ENCODE measurements around the gene FADD.
"Not testable (repeated sequence)": the region's sequence is repeated elsewhere in the genome, so short reads cannot be mapped to it uniquely, and the experiment has no call there.

Gene FADD

DNA sequence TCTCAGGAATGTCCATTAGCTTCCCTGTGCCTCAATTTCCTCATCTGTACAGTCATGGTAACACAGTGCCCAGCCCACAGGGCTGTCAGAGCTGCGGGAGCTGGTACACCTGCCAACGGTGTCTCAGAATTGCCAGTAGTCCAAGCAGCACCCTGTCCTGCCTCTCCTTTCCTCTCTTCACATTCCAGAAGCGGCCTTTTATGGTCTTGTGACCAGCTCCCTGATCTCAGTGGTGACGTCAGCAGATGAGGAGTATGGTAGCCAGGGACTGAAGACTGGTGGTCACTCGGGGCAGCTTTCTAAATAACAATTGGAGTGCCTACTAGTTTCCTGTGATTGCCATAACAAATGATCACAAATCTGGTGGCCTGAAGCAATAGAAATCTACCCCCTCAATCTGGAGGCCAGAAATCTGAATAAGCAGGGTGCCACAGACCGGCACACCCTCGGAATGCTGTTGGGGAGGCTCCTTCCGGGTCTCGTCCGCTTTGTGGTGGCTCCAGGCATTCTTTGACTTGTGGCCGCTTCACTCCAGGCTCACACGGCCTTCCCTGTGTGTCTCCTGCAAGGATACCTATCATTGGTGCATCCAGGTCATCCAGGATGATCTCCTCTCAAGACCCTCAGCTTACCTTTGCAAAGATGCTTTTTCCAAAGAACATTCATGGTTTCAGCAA lies 2.1 kb downstream of the FADD start:
- no peak for DNase-seq (ENCODE audit: low read depth)

DNA sequence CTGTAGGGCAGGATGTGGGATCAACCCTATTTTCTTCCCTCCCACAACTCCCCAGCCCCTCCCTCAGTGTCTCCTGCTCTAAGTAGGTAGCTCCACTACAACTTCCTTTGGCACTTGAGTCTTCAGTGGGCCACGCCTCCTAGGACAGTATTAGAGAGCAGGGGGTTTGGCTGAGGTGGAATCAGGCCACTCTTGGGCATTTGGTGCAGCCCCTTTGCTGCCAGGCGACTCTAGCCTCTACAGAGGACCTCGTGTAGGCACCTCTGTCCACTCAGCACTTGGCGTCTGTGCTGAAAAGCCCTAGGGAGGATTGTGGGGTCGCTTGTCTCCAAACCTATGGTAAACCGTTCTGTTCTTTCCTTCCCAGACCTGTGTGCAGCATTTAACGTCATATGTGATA lies 2.7 kb downstream of the FADD start:
- no peak for DNase-seq (ENCODE audit: low read depth)

DNA sequence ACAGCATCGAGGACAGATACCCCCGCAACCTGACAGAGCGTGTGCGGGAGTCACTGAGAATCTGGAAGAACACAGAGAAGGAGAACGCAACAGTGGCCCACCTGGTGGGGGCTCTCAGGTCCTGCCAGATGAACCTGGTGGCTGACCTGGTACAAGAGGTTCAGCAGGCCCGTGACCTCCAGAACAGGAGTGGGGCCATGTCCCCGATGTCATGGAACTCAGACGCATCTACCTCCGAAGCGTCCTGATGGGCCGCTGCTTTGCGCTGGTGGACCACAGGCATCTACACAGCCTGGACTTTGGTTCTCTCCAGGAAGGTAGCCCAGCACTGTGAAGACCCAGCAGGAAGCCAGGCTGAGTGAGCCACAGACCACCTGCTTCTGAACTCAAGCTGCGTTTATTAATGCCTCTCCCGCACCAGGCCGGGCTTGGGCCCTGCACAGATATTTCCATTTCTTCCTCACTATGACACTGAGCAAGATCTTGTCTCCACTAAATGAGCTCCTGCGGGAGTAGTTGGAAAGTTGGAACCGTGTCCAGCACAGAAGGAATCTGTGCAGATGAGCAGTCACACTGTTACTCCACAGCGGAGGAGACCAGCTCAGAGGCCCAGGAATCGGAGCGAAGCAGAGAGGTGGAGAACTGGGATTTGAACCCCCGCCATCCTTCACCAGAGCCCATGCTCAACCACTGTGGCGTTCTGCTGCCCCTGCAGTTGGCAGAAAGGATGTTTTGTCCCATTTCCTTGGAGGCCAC lies 3.3 kb downstream of the FADD start:
- DNase-seq (ENCODE audit: low read depth): no peak

DNA sequence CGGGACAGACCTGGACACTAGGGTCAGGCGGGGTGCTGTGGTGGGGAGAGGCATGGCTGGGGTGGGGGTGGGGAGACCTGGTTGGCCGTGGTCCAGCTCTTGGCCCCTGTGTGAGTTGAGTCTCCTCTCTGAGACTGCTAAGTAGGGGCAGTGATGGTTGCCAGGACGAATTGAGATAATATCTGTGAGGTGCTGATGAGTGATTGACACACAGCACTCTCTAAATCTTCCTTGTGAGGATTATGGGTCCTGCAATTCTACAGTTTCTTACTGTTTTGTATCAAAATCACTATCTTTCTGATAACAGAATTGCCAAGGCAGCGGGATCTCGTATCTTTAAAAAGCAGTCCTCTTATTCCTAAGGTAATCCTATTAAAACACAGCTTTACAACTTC lies 3.9 kb downstream of the FADD start:
- DNase-seq (ENCODE audit: low read depth): no peak

DNA sequence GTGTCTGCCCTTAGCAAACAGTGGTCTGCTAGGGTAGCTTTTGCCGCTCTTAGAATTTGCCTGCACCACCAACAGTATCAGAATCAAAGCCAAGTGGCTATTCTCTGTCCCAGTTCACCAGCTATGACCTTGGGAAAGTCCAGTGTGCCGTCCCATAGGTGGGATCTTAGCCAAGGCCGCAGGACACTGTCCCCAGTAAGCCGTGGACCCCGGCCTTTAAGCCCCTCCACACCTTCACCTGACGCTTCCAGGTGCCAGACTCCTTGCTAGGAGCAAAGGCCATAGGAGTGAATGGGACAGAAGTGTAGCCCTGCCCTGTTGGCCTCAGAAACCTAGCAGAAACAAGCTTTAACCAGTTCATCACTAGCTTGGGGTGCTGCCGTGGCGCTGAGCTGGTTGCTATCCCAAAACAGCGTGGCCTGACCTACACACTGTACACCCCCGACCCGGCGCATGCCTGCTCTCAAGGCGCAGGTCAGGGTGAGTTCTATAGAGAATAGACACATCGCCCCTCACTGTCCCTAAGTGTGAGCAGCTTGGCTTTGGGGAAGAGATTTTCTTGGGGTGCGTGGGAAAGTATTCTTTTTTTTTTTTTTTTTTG lies 4.5 kb downstream of the FADD start:
- DNase-seq (ENCODE audit: low read depth): no peak

DNA sequence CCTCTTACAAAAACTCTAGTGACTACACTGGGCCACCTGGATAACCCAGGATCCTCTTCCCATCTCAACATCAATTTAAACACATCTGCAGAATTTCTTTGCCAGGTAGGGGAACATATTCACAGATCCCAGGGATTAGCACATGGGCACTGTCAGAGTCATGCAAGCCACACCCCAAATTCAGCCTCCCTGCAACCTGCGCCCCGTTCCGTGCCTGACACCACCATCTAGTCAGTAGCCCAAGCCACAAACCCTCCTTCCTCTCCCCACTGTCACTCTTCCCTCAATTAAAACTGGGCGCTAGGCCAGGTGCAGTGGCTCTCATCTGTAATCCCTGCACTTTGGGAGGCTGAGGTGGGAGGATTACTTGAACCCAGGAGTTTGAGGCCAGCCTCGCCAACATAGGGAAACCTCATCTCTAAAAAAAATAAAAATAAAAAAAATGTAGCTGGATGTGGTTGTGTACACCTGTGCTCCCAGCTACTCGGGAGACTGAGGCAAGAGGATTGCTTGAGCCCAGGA lies 6.4 kb downstream of the FADD start:
- DNase-seq (ENCODE audit: low read depth): no peak

DNA sequence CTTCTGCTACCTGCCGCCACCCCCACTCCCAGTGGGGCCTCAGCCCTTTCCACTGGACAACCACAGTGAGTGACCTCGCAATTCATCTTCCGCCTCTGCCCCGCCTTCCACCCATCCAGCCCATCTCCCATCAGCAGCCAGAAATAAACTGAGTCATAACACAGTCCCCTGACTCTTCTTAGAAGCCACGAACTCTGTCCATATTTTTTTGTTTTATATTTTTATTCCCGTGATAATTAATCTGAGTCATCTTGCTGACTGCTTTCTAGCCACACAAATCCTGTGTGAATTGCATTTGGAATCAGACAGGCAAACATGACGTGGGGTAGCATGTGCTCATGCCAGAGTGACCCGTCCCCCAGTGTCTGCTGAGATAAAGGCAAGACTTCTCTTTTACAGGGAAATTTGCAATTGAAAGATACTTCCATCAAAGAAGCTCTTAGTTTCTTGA lies 7.0 kb downstream of the FADD start:
- no peak for DNase-seq (ENCODE audit: low read depth)

DNA sequence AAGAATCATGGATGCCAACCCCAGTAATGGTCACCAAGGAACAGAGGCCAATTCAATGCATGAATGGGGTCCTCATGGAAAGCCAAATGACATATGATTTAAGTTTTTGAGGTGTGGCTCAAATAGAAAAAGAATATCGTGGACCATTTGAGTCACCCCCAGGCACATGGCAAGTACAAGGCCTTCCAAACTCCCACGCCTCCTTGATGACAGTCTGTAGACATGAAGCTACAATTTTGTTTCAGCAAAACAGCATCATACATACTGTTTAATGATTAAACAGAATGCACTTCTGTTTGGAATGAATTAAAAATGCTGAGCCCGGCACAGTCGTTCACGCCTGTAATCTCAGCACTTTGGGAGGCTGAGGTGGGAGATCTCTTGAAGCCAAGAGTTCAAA lies 7.4 kb downstream of the FADD start:
- DNase-seq (ENCODE audit: low read depth): no peak

DNA sequence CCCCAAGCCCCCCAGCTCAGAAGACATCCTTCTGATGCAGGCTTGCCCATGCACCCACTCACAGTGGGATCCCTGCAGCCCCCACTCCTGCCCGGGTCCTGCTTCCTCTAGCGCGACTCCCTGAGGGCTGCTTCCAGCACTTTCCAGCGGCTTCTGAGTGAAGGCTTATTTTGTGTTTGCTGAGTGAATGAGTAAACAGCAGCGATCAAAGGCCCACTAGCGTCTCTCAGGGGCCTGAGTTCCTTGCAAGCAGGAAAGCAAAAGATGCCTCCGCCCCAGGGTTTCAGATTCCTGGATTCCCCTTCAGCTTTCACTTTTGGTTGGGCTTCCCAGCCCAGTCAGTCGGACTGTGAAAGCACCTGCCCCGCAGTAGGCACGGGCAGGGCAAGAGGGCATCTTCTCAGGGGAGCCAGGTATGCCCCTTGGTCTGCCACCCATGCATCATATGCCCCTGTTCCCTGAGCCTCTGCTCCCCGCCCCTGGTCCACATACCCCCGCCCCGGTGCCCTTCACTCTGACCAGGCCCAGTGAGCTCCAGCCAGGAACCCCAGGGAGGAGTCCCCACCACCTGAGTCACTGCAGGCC lies 9.2 kb downstream of the FADD start:
- DNase-seq (ENCODE audit: low read depth): no peak

DNA sequence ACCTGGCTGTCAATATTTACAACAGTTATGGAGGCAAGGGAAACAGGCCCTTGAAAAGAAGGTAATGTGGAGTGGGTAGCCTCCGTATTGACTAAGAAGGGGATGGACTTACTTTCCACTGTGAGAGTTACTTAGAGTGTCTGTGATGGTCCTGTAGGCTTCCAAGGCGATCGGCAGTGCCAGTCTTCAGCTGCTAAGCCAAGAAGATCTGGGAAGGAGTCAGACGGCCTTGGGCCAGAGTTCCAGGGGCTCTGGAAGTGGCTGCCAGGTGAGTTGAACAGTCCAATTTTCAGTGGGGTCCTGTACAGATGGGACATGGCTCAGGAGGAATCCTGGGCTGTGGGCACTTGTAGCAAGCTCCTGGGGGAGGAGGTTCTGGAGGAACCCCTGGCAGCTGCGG lies 14.3 kb downstream of the FADD start:
- DNase-seq (ENCODE audit: low read depth): not testable (repeated sequence)

DNA sequence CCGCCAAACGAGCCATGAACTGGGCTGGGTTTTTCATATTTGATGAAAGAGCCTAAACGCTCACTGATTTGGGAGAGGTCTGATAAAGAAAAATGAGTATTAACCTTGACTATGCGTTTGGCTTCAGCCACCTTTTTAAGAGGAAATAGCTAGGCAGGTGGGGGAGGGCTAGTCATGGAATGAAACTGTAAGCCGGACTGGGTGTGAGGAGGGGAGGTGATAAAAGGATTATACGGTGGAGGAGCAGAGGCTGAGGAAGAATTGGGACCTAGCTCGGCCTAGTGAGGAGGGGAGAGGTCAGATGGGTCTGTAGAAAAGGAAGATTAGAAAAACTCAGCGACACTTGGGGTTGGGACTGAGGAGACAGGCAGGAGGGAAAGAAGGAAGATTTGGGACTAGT lies 15.0 kb downstream of the FADD start:
- not testable (repeated sequence) for DNase-seq (ENCODE audit: low read depth)

DNA sequence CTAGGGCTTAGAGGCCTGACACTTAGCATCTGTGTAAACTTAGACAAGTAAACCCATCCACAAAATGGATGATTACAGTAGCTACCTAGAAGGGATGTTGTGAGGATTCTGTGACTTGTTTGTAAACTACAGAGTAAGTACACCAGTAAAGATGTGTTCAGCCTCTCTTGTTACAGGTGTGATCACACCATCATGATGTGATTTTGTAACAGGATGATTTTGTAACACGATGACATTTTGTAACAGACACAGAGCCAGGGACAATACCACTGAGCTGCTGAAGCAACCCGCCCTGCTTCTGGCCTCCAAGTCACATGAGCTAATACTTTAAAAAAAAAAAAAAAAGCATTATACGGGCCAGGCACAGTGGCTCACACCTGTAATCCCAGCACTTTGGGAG lies 17.0 kb downstream of the FADD start:
- no peak for DNase-seq (ENCODE audit: low read depth)

DNA sequence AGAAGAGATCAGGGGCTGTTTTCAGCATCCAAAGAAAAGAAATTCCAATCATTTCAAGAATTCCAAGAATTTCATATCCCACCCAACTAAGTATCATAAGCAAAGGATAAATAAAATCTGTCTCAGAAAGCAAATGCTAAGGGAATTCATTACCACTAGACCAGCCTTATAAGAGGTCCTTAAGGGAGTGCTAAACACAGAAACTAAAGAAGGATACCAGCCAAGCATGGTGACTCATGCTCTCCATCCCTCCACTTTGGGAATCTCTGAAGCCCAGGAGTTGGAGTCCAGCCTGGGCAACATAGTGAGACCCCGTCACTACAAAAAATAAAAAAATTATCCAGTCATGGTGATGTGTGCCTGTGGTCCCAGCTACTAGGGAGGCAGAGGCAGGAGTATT lies 17.8 kb downstream of the FADD start:
- no peak for DNase-seq (ENCODE audit: low read depth)

DNA sequence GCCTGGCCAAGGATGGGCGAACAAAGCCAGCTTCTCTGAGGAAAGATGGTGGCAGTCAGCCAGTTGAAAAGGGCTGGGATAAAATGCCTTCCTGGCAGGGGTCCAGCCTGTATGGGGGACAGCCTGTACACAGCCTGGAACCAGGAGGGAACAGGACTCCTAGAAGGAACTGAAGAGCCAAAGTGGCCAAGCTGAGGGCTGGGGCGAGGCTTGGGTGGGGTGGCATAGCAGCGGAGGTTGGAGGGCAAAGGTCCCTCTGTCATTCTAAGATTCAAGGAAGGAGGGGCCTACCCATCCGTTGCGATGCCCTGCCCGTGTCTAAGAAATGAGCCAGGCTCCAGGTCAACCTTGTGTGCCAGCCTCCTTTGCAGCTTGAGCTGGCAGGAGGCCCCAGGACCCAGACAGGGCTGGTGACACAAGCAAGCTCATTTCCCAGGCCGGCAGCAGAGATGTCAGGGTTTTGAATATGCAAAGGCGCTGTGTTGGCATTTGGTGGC lies 22.6 kb downstream of the FADD start:
- no peak for DNase-seq (ENCODE audit: low read depth)

DNA sequence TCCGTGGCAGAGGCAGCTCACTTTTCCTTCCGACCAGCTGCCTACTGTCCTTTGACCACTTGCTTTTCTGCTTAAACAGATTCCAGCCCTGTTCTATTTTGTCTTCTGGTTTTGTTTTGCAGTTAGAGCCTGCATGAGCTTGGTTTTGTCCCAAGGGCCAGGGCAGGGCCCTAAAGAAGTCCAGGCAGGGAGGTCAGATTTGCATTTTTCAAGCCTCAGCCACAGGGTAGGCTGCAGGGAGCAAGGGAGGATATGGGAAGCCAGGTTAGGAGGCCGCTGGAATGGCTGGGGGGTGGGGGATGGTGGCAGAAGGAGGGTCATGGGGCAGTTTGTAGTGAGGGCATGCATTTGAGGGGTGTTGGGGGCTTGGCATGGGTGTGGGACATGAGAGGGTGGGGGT lies 23.1 kb downstream of the FADD start:
- no peak for DNase-seq (ENCODE audit: low read depth)

DNA sequence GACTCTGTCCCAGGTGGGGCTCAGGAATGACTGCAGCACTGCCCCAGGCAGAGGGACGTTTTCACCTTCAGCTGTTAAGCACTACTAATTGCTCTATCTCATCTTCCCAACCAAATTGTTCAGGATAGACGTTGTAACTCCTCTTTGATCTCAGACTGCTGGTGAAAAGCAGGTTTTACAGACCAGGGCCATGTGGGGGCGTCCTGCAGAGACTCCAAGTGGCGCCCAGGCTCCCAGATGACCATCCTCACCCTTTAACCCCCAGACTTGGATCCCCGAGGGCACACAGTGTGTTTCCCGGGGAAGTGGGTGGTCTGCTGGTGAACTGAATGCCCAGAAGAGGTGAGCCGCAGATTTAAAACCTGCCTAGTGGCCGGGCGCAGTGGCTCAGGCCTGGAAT lies 23.9 kb downstream of the FADD start:
- no peak for DNase-seq (ENCODE audit: low read depth)

DNA sequence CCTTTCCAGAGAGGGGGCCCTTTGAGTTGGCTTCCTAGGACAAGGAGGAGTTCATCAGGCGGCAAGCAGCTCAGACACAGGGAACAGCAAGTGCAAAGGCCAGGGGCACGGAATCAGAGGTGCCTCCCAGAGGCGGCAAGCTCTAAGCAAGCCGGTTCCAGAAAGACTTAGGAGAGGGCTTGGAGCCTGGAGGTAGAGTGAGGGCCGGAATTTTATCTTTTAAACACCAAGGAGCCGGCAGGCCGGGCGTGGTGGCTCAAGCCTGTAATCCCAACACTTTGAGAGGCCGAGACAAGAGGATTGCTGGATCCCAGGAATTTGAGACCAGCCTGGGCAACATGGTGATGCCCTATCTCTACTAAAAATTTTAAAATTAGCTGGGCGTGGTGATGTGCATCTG lies 26.6 kb downstream of the FADD start:
- no peak for DNase-seq (ENCODE audit: low read depth)

DNA sequence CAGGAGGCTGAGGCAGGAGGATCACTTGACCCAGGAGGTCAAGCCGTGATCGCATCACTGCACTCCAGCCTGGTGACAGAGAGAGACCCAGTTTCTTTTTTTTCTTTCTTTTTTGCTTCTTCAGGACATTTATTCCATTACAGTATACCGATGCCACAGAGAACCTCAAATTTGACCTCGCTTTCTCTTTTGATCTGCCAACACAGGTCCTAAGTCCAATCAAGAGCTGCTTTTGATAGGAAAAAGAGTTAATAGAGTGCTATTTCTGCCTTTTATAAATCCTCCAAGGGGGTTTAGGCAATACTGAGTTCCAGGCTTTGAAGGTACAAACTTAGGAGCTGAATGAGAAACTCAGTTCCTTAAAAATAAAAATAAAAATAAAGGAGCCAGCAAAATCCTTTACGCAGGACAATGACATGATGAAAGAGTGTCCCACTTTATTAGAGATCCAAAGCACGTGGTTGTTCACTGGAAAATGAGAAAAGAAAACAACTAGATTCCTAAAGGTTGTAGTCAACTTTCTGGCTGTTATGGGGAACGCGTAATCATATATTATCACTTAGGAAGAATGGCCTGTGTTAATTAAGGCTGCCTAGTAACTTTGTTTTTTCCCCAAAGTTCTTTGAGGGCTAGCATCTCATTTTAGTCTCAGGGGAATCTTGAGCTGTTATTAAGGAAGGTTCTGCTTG lies 27.2 kb downstream of the FADD start:
- DNase-seq (ENCODE audit: low read depth): no peak

DNA sequence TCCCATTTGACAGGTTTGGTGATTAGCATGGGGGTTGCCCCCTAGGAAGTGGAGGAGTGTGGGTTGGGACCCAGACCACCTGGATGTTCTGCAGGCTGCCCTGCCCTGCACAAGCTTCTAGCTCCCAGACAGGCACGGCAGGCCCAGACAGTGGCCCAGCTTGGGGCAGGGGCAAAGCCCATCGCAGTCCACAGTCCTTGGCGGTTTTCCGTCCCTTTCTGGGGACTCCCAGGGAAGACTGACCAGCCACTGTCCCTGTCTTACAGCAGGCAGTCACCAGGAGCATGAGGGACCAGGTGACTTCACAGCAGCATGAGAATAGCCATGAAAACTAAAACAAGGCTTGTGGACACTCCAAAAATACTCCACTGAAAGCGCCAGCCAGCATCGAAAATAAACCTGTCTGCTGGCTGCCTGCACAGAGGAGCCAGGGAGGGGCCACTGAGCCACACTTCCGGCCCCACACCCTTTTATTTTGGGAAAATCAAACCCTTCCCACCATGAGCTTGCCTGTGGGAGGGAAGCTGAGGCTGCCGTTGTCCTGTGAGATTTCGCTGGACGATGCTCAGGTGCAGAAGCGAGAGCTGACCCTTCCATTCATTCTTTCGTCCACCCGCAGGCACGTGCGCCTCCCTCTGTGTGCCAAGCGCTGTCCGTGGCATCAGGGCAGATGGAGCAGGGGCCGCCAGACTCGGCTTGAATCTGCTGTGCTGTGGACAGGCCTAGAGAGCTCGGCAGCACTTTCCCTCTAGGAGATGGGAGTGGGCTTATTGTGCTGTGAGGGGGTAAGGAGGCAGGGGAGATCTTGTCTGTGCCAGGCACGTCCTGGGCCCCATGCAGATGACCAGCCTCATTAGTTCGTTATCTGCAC lies 28.0 kb downstream of the FADD start:
- no peak for DNase-seq (ENCODE audit: low read depth)

DNA sequence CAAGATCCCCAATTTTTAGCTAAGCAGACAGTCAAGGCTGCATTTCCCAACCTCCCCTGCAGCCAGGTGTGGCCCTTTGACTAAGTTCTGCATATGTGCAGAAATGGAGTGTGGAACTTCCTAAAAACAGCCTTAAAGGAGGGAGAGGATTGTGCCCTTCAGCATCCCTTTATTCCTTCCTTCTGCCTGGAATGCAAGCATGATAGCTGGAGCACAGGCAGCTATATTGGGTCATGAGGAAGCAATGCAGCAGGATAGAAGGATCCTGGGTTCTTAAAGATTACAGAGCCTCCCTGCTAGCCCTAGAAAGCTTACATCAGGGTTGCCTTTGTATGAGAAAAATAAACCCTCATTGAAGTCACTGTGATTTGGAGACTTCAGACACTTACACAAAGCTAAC lies 29.9 kb downstream of the FADD start:
- DNase-seq (ENCODE audit: low read depth): no peak

DNA sequence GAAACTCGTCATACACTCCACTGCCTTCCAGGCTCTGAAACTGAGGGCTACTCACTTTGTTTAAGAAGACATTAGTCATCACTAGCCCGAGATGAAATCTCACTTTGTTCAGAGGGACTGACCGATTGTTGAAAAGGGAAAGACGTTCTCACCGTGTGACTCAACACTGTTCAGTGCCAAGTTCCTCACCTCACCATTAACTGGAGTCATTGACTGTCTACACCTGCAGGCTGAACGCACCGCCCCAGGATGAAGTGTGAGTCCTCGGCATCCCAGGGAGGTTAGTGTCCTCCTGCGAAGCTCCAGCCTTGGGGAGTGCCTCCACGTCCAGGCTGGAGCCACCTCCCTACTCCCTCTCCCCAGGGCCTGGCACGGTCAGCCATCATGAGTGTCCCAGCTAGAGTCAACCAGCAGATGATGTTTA lies 30.4 kb downstream of the FADD start:
- no peak for DNase-seq (ENCODE audit: low read depth)

All from stimulated activated CD4-positive, alpha-beta T cell treated with anti-CD3 and anti-CD28 coated beads, Interleukin-2, amount 100 ng/mL, for 4 hours (primary cell).